22Rv1 (cell line): ENCODE measurements around the gene CTSH.
"Not testable (repeated sequence)": the region's sequence is repeated elsewhere in the genome, so short reads cannot be mapped to it uniquely, and the experiment has no call there.

Experiments used
- CTCF ChIP-seq: fragments of 450-650 bp; IDR thresholded peaks from 2 replicates; pipeline ENCODE4 v1.5.1; 2017; ENCODE audit warnings: mild to moderate bottlenecking
- ZFX ChIP-seq: fragments of 450-650 bp; IDR thresholded peaks from 2 replicates; pipeline ENCODE4 v1.6.1; 2017; ENCODE audit warnings: antibody characterized with exemption, borderline replicate concordance

GRCh38 chr15:78900819-78901533, 43.9 kb downstream of the CTSH start:
- not testable (repeated sequence) for TF ChIP-seq CTCF, ZFX
